ENCODE measurements around the gene CEP164. TPM values are rescaled to one million over a fixed set of nuclear protein-coding genes. Genes with fewer than 3 reads are reported as not detected.

The CEP164 gene
- total RNA-seq, 1 experiment from 2014 or later = 22.2 TPM

DNA sequence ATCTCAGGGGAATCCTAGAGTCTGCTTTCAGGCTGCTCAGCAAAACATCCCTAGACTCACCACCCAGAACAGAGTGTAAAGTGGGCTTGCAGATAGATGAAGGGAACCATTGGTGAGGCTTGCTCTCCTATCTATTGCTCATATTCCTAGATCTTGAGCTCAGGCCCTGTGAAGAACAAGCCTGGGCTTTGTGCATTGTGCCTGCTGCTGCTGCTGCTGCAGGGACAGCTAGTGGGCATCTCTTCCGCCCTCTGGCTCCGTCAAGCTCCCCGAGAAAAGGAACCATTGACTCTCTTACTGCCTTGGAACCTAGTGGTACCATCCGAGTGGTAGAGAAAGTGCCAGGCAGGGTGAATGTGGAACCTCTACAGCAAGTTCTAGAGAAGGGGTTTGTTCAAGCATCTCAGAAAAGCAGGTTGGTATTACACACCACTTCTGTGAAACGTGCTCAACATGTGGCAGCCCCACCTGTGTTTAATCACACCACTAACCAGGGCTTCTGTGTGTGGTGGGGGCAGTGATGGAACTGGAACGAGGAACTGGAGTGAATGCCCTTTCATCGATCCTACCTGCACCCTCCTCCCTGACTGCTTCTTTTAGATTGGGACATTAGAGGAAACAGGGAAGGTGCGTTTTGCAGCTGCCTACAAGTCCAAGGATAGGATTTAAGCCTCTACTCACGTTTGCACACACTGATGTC, 32.1 kb upstream of the CEP164 start:
- no peaks in the 10 kb centered on the region for H3K79me2 ChIP-seq (ENCODE audit: insufficient read depth, low read length)
- POLR2A ChIA-PET = no interaction called here
- H3K4me1 ChIP-seq (ENCODE audit: control insufficient read depth in 1 of 2, insufficient read depth in 2 of 2, low read length in 2 of 2) = peaks cover 2 to 15% of the 10 kb centered on the region in 2 experiments; a peak in 3 of 4 replicates
- RAD21 ChIA-PET (ENCODE audit: low non-redundant PET in 1 of 2, low total read pairs in 2 of 2, uncharacterized antibody in 2 of 2, unreplicated experiment in 2 of 2) = no interaction called here
- no peaks in the 10 kb centered on the region for H3K9me2 ChIP-seq (ENCODE audit: insufficient read depth)
- no peak overlapping the region for H2AFZ ChIP-seq (ENCODE audit: low read depth, low read length, poor library complexity, severe bottlenecking)
- no peak overlapping the region for H3K9ac ChIP-seq (ENCODE audit: low read length)
- CTCF ChIA-PET = no interaction called here
- no peak overlapping the region for H3K4me2 ChIP-seq (ENCODE audit: low read length)
- H4K20me1 ChIP-seq (ENCODE audit: insufficient read depth) = no peaks in the 10 kb centered on the region
- H3K9me3 ChIP-seq (ENCODE audit: control insufficient read depth in 1 of 2, insufficient read depth in 1 of 2, low read depth in 1 of 2, low read length in 2 of 2) = no peaks in the 10 kb centered on the region
- DNase-seq (ENCODE audit: low read depth, low spot score) = no peak
- intact Hi-C loops (cut with micrococcal nuclease) = no loop called here
- H3K4me3 ChIP-seq (replicated peaks in 1 of 2; ENCODE audit: low read depth in 1 of 2, low read length in 2 of 2) = no peak overlapping the region
- no peak for ATAC-seq
- BruUV-seq (replicated peaks) = no TSS peak
- H3K27me3 ChIP-seq (ENCODE audit: insufficient read depth, low read length) = no peaks in the 10 kb centered on the region
- H3K36me3 ChIP-seq (ENCODE audit: control insufficient read depth in 1 of 2, insufficient read depth in 2 of 2, low read length in 2 of 2) = peaks cover 0 to 2% of the 10 kb centered on the region in 2 experiments; a peak in 1 of 4 replicates
- TF ChIP-seq ZBTB33 (IDR thresholded peaks at IDR 0.05; ENCODE audit: extremely low read depth, insufficient replicate concordance, low read length) = no peak
- TF ChIP-seq, protein P1, sequence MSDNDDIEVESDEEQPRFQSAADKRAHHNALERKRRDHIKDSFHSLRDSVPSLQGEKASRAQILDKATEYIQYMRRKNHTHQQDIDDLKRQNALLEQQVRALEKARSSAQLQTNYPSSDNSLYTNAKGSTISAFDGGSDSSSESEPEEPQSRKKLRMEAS (IDR thresholded peaks at IDR 0.05) = no peak
- no peak for TF ChIP-seq CBX3 (IDR thresholded peaks at IDR 0.05; ENCODE audit: low read depth)
- no peak for TF ChIP-seq SIN3A (IDR thresholded peaks at IDR 0.05; ENCODE audit: low read depth)
- no peak for TF ChIP-seq POLR2A (IDR thresholded peaks at IDR 0.05; ENCODE audit: borderline replicate concordance, extremely low read depth, insufficient read depth, insufficient read length)
- TF ChIP-seq RAD21 (IDR thresholded peaks at IDR 0.05; ENCODE audit: low read depth) = no peak
- H3K27ac ChIP-seq (ENCODE audit: low read depth, low read length) = no peak overlapping the region

DNA sequence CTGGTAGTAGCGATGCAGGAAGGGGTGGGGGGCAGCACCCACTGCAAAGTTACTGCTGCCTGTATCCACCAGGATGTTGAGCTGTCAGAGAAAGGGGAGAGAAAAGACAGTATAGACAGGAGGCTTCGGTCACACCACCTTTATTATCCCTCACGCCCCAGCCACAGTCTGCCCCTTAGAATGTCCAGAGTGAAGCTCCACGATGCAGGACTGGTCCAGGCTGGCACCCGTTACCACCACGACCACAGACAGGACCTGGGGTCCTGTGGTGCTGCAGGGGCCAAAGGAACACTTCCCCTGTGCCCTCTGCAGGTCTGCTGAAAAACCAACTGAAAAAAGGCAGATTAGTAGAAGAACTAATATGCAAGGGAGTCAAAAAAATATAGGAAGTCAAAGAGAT, 30.8 kb upstream of the CEP164 start:
- no peaks in the 10 kb centered on the region for H3K9me3 ChIP-seq (ENCODE audit: control insufficient read depth in 1 of 2, insufficient read depth in 1 of 2, low read depth in 1 of 2, low read length in 2 of 2)
- RAD21 ChIA-PET (ENCODE audit: low non-redundant PET in 1 of 2, low total read pairs in 2 of 2, uncharacterized antibody in 2 of 2, unreplicated experiment in 2 of 2) = no interaction called here
- no TSS peak for BruUV-seq (replicated peaks)
- CTCF ChIA-PET = no interaction called here
- no peaks in the 10 kb centered on the region for H3K27me3 ChIP-seq (ENCODE audit: insufficient read depth, low read length)
- no peak overlapping the region for H3K27ac ChIP-seq (ENCODE audit: low read depth, low read length)
- H3K4me2 ChIP-seq (ENCODE audit: low read length) = no peak overlapping the region
- H3K36me3 ChIP-seq (ENCODE audit: control insufficient read depth in 1 of 2, insufficient read depth in 2 of 2, low read length in 2 of 2) = no peaks in the 10 kb centered on the region
- H3K4me1 ChIP-seq (ENCODE audit: control insufficient read depth in 1 of 2, insufficient read depth in 2 of 2, low read length in 2 of 2) = peaks cover 2 to 11% of the 10 kb centered on the region in 2 experiments; a peak in 3 of 4 replicates
- no peak overlapping the region for H3K9ac ChIP-seq (ENCODE audit: low read length)
- H3K9me2 ChIP-seq (ENCODE audit: insufficient read depth) = no peaks in the 10 kb centered on the region
- DNase-seq (ENCODE audit: low read depth, low spot score) (no peak), ATAC-seq (no peak)
- H4K20me1 ChIP-seq (ENCODE audit: insufficient read depth) = no peaks in the 10 kb centered on the region
- POLR2A ChIA-PET = no interaction called here
- no peak overlapping the region for H3K4me3 ChIP-seq (replicated peaks in 1 of 2; ENCODE audit: low read depth in 1 of 2, low read length in 2 of 2)
- intact Hi-C loops (cut with micrococcal nuclease) = no loop called here
- H3K79me2 ChIP-seq (ENCODE audit: insufficient read depth, low read length) = no peaks in the 10 kb centered on the region
- H2AFZ ChIP-seq (ENCODE audit: low read depth, low read length, poor library complexity, severe bottlenecking) = no peak overlapping the region
- no peak for TF ChIP-seq EGR1 (IDR thresholded peaks at IDR 0.05; ENCODE audit: low read depth)
- TF ChIP-seq SIN3A (IDR thresholded peaks at IDR 0.05; ENCODE audit: low read depth) = no peak
- no peak for TF ChIP-seq POLR2AphosphoS5 (IDR thresholded peaks at IDR 0.05; ENCODE audit: low read depth, low read length)
- TF ChIP-seq CBX3 (IDR thresholded peaks at IDR 0.05; ENCODE audit: low read depth) = no peak
- no peak for TF ChIP-seq ATF3 (IDR thresholded peaks at IDR 0.05)
- TF ChIP-seq CEBPB (IDR thresholded peaks at IDR 0.05; ENCODE audit: low read depth) = no peak
- TF ChIP-seq FOSL1 (IDR thresholded peaks at IDR 0.05; ENCODE audit: low read depth) = no peak
- no peak for TF ChIP-seq SRF (IDR thresholded peaks at IDR 0.05; ENCODE audit: low read depth)
- TF ChIP-seq SP1 (IDR thresholded peaks at IDR 0.05; ENCODE audit: low read depth) = no peak
- TF ChIP-seq REST (IDR thresholded peaks at IDR 0.05; ENCODE audit: low read depth) = no peak
